SK-N-SH treated with all-trans-retinoic acid at 6 μM for 48 hours (cell line): Measurements from ENCODE around the gene AFDN.

Source experiments
- ATAC-seq: fragments of 200-7000 bp; cut with Tn5 transposase; 3 replicates; pipeline ENCODE4 v1.9.1; 2020; ENCODE audit warnings: mild to moderate bottlenecking, moderate library complexity
- ARNTL ChIP-seq: fragments of 450-650 bp; formaldehyde crosslinking; IDR thresholded peaks from 2 replicates; pipeline ENCODE4 v1.5.0; 2020; ENCODE audit warnings: low read depth, mild to moderate bottlenecking, moderate library complexity, borderline replicate concordance
- BACH2 ChIP-seq: fragments of 250-450 bp; sonication (Bioruptor Pico); IDR thresholded peaks from 2 replicates; pipeline ENCODE4 v1.9.0; 2021; ENCODE audit warnings: mild to moderate bottlenecking, borderline replicate concordance
- CSDC2 ChIP-seq: fragments of 250-450 bp; sonication (Bioruptor Pico); IDR thresholded peaks from 2 replicates; pipeline ENCODE4 v1.5.0; 2020; ENCODE audit warnings: mild to moderate bottlenecking, moderate library complexity
- ISL1 ChIP-seq: fragments of 250-450 bp; sonication (Bioruptor Pico); IDR thresholded peaks from 2 replicates; pipeline ENCODE4 v2.1.2; 2022; ENCODE audit warnings: mild to moderate bottlenecking, moderate library complexity
- OSR1 ChIP-seq: fragments of 250-450 bp; sonication (Bioruptor Pico); IDR thresholded peaks from 2 replicates; pipeline ENCODE4 v1.8.0; 2022; ENCODE audit warnings: moderate library complexity, mild to moderate bottlenecking, inconsistent platforms
- PPARA ChIP-seq: fragments of 250-450 bp; sonication (Bioruptor Pico); IDR thresholded peaks from 2 replicates; pipeline ENCODE4 v1.5.0; 2020; ENCODE audit warnings: mild to moderate bottlenecking, borderline replicate concordance
- RARB ChIP-seq: fragments of 250-450 bp; sonication (Bioruptor Pico); IDR thresholded peaks from 2 replicates; pipeline ENCODE4 v1.8.0; 2021; ENCODE audit warnings: mild to moderate bottlenecking, moderate library complexity
- TCF4 ChIP-seq: fragments of 250-450 bp; sonication (Bioruptor Pico); IDR thresholded peaks from 2 replicates; pipeline ENCODE4 v1.8.0; 2021; ENCODE audit warnings: mild to moderate bottlenecking, moderate library complexity, borderline replicate concordance
- TOX ChIP-seq: fragments of 250-450 bp; sonication (Bioruptor Pico); IDR thresholded peaks from 2 replicates; pipeline ENCODE4 v1.8.0; 2021; ENCODE audit warnings: mild to moderate bottlenecking, moderate library complexity, borderline replicate concordance
- ZC3H10 ChIP-seq: fragments of 250-450 bp; sonication (Bioruptor Pico); IDR thresholded peaks from 2 replicates; pipeline ENCODE4 v1.5.1; 2021; ENCODE audit warnings: mild to moderate bottlenecking, moderate library complexity
- ZFP3 ChIP-seq: fragments of 250-450 bp; sonication (Bioruptor Pico); IDR thresholded peaks from 2 replicates; pipeline ENCODE4 v1.5.0; 2020; ENCODE audit warnings: mild to moderate bottlenecking, moderate library complexity
- ZNF565 ChIP-seq: fragments of 450-650 bp; formaldehyde crosslinking; conservative IDR thresholded peaks from 2 replicates; pipeline ENCODE4 v1.5.0; 2020; ENCODE audit warnings: low read depth, mild to moderate bottlenecking, moderate library complexity
- TF ChIP-seq, protein P1 (sequence below): fragments of 250-450 bp; sonication (Bioruptor Pico); IDR thresholded peaks from 2 replicates; pipeline ENCODE4 v1.8.0; 2020; ENCODE audit warnings: mild to moderate bottlenecking, moderate library complexity, borderline replicate concordance
- TF ChIP-seq, protein P2 (sequence below): fragments of 250-450 bp; sonication (Bioruptor Pico); IDR thresholded peaks from 2 replicates; pipeline ENCODE4 v1.8.0; 2021; ENCODE audit warnings: low read depth, mild to moderate bottlenecking, moderate library complexity, borderline replicate concordance
- TF ChIP-seq, protein P3 (sequence below): fragments of 250-450 bp; sonication (Bioruptor Pico); IDR thresholded peaks from 2 replicates; pipeline ENCODE4 v1.5.0; 2020; ENCODE audit warnings: mild to moderate bottlenecking, moderate library complexity
- TF ChIP-seq, protein P4 (sequence below): fragments of 250-450 bp; sonication (Bioruptor Pico); IDR thresholded peaks from 2 replicates; pipeline ENCODE4 v1.5.1; 2020; ENCODE audit warnings: low read depth, mild to moderate bottlenecking, moderate library complexity
- TF ChIP-seq, protein P5 (sequence below): fragments of 250-450 bp; sonication (Bioruptor Pico); IDR thresholded peaks from 2 replicates; pipeline ENCODE4 v1.5.1; 2021; ENCODE audit warnings: mild to moderate bottlenecking, moderate library complexity

The AFDN gene

DNA sequence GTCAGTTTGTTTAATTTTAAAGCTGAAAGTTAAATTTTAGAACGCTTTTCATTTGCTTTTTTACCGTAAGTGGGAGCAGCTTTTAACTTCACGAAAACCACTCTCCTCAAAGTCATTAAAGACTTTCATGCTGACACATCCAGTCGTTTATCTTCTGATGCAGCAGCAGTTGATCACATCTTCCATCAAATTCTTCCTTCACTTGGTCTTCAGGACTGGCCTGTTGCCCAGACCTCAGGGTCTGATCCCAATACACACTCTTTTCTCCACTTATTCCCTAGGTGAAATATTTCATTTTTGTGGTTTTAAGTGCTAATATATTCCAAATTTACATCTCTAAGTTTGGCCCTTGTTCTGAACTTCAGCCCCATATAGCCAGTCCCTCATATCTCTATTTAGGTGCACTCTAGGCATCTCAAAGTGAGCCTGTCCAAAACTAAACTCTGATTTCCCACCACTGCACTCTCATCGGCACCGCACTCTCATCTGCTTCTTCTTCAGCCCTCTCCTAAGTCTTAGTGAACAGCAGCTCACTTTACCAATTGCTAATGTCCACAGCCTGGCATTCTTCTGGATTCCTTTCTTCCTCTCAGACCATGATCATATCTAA lies 20.4 kb downstream of the AFDN start:
- ATAC-seq = peak; percentile 86
- no peak for TF ChIP-seq ZC3H10 (CRISPR knock-in tag)
- no peak for TF ChIP-seq ZNF565 (CRISPR knock-in tag)
- TF ChIP-seq ISL1 (CRISPR knock-in tag) = peak; percentile 46

DNA sequence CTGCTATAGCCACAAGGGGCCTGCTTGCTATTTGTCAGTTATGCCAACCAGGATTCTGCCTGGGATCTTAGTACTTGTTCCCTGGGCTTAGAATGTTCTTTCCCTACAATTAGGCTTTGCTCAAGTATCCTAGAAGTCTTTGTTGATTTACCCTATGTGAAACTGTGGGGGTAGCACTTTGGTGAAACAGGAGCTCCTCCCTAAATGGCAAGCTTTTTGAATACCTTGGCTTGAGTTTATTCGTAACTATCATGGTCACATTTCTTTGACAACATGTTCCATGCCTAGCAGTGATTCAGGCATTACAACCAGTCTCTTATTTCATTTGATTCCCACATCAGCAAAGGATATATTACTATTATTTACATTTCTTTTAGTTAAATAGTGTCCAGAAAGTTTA lies 21.2 kb downstream of the AFDN start:
- TF ChIP-seq CSDC2 (CRISPR knock-in tag) (no peak), ZNF565 (CRISPR knock-in tag) (no peak), BACH2 (no peak)
- TF ChIP-seq, protein P1, sequence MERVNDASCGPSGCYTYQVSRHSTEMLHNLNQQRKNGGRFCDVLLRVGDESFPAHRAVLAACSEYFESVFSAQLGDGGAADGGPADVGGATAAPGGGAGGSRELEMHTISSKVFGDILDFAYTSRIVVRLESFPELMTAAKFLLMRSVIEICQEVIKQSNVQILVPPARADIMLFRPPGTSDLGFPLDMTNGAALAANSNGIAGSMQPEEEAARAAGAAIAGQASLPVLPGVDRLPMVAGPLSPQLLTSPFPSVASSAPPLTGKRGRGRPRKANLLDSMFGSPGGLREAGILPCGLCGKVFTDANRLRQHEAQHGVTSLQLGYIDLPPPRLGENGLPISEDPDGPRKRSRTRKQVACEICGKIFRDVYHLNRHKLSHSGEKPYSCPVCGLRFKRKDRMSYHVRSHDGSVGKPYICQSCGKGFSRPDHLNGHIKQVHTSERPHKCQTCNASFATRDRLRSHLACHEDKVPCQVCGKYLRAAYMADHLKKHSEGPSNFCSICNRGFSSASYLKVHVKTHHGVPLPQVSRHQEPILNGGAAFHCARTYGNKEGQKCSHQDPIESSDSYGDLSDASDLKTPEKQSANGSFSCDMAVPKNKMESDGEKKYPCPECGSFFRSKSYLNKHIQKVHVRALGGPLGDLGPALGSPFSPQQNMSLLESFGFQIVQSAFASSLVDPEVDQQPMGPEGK = no peak
- ATAC-seq = peak; percentile 16

DNA sequence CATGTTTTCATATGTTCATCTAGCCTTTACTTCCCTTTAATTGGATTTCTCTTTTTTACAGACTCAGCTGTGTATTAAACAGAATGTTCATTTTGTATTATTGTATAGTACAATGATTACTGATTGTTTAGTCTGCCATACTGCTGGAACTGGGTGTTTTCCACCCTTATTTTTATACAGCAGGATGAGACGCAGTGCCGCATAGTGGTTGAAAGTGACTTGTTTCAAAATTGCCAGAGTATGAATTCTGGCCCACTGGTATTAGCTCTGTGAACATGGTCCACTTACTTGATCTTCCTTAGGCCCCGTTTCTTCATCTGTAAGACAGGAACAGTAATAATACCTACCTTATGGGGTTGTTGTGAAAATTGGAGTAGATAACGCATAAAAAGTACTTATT lies 22.1 kb downstream of the AFDN start:
- TF ChIP-seq, protein P1 = no peak
- TF ChIP-seq BACH2 (no peak), ZFP3 (CRISPR knock-in tag) (no peak), TCF4 (no peak), ARNTL (CRISPR knock-in tag) (no peak), PPARA (CRISPR knock-in tag) (no peak), TOX (CRISPR knock-in tag) (no peak)
- TF ChIP-seq, protein P2, sequence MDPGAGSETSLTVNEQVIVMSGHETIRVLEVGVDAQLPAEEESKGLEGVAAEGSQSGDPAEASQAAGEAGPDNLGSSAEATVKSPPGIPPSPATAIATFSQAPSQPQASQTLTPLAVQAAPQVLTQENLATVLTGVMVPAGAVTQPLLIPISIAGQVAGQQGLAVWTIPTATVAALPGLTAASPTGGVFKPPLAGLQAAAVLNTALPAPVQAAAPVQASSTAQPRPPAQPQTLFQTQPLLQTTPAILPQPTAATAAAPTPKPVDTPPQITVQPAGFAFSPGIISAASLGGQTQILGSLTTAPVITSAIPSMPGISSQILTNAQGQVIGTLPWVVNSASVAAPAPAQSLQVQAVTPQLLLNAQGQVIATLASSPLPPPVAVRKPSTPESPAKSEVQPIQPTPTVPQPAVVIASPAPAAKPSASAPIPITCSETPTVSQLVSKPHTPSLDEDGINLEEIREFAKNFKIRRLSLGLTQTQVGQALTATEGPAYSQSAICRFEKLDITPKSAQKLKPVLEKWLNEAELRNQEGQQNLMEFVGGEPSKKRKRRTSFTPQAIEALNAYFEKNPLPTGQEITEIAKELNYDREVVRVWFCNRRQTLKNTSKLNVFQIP (CRISPR knock-in tag) = no peak
- TF ChIP-seq, protein P3, sequence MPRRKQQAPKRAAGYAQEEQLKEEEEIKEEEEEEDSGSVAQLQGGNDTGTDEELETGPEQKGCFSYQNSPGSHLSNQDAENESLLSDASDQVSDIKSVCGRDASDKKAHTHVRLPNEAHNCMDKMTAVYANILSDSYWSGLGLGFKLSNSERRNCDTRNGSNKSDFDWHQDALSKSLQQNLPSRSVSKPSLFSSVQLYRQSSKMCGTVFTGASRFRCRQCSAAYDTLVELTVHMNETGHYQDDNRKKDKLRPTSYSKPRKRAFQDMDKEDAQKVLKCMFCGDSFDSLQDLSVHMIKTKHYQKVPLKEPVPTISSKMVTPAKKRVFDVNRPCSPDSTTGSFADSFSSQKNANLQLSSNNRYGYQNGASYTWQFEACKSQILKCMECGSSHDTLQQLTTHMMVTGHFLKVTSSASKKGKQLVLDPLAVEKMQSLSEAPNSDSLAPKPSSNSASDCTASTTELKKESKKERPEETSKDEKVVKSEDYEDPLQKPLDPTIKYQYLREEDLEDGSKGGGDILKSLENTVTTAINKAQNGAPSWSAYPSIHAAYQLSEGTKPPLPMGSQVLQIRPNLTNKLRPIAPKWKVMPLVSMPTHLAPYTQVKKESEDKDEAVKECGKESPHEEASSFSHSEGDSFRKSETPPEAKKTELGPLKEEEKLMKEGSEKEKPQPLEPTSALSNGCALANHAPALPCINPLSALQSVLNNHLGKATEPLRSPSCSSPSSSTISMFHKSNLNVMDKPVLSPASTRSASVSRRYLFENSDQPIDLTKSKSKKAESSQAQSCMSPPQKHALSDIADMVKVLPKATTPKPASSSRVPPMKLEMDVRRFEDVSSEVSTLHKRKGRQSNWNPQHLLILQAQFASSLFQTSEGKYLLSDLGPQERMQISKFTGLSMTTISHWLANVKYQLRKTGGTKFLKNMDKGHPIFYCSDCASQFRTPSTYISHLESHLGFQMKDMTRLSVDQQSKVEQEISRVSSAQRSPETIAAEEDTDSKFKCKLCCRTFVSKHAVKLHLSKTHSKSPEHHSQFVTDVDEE = no peak
- no peak for ATAC-seq

DNA sequence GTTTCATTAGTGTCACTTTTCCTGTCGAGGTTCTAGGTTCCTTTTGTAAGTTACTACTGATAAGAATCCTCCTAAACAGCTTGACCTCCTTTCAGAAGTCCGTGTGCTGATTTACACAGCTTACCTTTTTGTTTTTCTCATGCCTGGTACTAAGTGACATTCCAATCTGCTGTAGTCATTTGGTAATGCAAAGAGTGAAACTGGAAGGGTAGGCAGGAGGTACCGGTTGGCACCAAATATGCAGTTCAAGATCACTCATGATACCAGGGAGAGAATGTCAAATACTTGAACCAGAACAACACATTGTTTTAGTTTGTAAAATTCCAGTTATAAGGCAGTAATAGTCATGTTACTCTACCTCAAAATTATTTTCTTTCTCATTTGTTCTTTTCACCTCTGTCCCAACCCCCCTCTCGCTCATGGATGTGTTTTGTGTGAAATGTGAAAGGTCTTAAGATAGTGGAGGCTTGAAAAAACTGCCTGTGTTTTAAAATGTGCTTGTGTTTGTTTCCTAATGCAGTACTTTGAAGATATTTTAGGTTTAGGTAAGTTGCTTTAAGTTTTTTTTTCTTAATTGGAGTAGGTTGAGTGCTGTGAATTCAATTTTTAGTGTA lies 23.2 kb downstream of the AFDN start:
- peak; percentile 73 for ATAC-seq
- no peak for TF ChIP-seq ARNTL (CRISPR knock-in tag)
- TF ChIP-seq OSR1 (CRISPR knock-in tag) = no peak
- TF ChIP-seq CSDC2 (CRISPR knock-in tag) = 0 out of 2 replicates have a peak, but pooled peaks have one; percentile 42
- TF ChIP-seq, protein P1 = 0 out of 2 replicates have a peak, but pooled peaks have one; percentile 46
- TF ChIP-seq ZC3H10 (CRISPR knock-in tag) = no peak
- TF ChIP-seq, protein P3 = no peak
- no peak for TF ChIP-seq PPARA (CRISPR knock-in tag)
- TF ChIP-seq TCF4 = no peak
- TF ChIP-seq, protein P4, sequence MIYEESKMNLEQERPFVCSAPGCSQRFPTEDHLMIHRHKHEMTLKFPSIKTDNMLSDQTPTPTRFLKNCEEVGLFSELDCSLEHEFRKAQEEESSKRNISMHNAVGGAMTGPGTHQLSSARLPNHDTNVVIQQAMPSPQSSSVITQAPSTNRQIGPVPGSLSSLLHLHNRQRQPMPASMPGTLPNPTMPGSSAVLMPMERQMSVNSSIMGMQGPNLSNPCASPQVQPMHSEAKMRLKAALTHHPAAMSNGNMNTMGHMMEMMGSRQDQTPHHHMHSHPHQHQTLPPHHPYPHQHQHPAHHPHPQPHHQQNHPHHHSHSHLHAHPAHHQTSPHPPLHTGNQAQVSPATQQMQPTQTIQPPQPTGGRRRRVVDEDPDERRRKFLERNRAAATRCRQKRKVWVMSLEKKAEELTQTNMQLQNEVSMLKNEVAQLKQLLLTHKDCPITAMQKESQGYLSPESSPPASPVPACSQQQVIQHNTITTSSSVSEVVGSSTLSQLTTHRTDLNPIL (CRISPR knock-in tag) = peak; percentile 57; the same call in 1 of the 2 replicates
- TF ChIP-seq, protein P5, sequence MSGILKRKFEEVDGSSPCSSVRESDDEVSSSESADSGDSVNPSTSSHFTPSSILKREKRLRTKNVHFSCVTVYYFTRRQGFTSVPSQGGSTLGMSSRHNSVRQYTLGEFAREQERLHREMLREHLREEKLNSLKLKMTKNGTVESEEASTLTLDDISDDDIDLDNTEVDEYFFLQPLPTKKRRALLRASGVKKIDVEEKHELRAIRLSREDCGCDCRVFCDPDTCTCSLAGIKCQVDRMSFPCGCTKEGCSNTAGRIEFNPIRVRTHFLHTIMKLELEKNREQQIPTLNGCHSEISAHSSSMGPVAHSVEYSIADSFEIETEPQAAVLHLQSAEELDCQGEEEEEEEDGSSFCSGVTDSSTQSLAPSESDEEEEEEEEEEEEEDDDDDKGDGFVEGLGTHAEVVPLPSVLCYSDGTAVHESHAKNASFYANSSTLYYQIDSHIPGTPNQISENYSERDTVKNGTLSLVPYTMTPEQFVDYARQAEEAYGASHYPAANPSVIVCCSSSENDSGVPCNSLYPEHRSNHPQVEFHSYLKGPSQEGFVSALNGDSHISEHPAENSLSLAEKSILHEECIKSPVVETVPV (CRISPR knock-in tag) = no peak
- TF ChIP-seq RARB (CRISPR knock-in tag) = no peak
